HFFc6 (cell line): ENCODE results near the gene DGUOK. TPM values are rescaled to one million over a fixed set of nuclear protein-coding genes. Genes with fewer than 3 reads are reported as not detected.
A peak's percentile ranks its signal among the peaks of the same experiment; 100 is the strongest.

Experiments
- DNase-seq: peaks from one replicate; pipeline ENCODE4 v3.0.0-alpha.2; 2018
- H3K27ac Mint-ChIP-seq: 2 replicates; pipeline ENCODE4 v1.8.0; 2020; ENCODE audit warnings: mild to moderate bottlenecking, mixed read lengths
- H3K27me3 Mint-ChIP-seq: 2 replicates; pipeline ENCODE4 v1.8.0; 2021; ENCODE audit warnings: mild to moderate bottlenecking, moderate library complexity, mixed read lengths; ENCODE audit not compliant: insufficient read depth
- H3K36me3 Mint-ChIP-seq: 2 replicates; pipeline ENCODE4 v1.8.0; 2021; ENCODE audit warnings: low read depth, mixed read lengths
- H3K4me1 Mint-ChIP-seq: 2 replicates; pipeline ENCODE4 v1.8.0; 2020; ENCODE audit warnings: low read depth, mixed read lengths
- H3K4me3 Mint-ChIP-seq: 2 replicates; pipeline ENCODE4 v1.8.0; 2020; ENCODE audit warnings: mild to moderate bottlenecking, moderate library complexity, mixed read lengths
- H3K9me3 Mint-ChIP-seq: 2 replicates; pipeline ENCODE4 v1.8.0; 2020; ENCODE audit warnings: mild to moderate bottlenecking, mixed read lengths
- total RNA-seq, 6 experiments: library from RNA; stranded (reverse); fragmentation: NEBNext Ultra II Directional; extraction: Animal tissue kit (Norgen Biotek cat#: 25700); gene quantifications; 2 replicates in 1 of 6; 3 replicates in 5 of 6; pipeline ENCODE4 v1.2.3, GENCODE V29; 2021
- TF ChIP-seq, protein P1 (sequence below): fragments of 200-600 bp; sonication (generic); IDR thresholded peaks from 2 replicates; pipeline ENCODE4 v1.5.0; 2021; ENCODE audit warnings: antibody characterized with exemption, mild to moderate bottlenecking

DGUOK gene
- total RNA-seq, 6 experiments from 2014 or later, result 63.2 to 73.3 (median 69.3) TPM

- TF ChIP-seq, protein P1, sequence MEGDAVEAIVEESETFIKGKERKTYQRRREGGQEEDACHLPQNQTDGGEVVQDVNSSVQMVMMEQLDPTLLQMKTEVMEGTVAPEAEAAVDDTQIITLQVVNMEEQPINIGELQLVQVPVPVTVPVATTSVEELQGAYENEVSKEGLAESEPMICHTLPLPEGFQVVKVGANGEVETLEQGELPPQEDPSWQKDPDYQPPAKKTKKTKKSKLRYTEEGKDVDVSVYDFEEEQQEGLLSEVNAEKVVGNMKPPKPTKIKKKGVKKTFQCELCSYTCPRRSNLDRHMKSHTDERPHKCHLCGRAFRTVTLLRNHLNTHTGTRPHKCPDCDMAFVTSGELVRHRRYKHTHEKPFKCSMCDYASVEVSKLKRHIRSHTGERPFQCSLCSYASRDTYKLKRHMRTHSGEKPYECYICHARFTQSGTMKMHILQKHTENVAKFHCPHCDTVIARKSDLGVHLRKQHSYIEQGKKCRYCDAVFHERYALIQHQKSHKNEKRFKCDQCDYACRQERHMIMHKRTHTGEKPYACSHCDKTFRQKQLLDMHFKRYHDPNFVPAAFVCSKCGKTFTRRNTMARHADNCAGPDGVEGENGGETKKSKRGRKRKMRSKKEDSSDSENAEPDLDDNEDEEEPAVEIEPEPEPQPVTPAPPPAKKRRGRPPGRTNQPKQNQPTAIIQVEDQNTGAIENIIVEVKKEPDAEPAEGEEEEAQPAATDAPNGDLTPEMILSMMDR, result no peak
- no peak for DNase-seq
- Mint-ChIP-seq H3K4me3 (no peak overlapping the region), H3K9me3 (no peaks in the 10 kb centered on the region), H3K36me3 (no peaks in the 10 kb centered on the region), H3K27ac (no peak overlapping the region), H3K27me3 (peaks cover 11% of the 10 kb centered on the region), H3K4me1 (peaks cover 21% of the 10 kb centered on the region)
These were observed 43.6 kb downstream of the DGUOK start for GRCh38 chr2:73970141-73970803.

- peaks cover 21% of the 10 kb centered on the region for H3K4me1 Mint-ChIP-seq
- H3K4me3 Mint-ChIP-seq, result no peak overlapping the region
- H3K36me3 Mint-ChIP-seq, result no peaks in the 10 kb centered on the region
- H3K9me3 Mint-ChIP-seq, result no peaks in the 10 kb centered on the region
- peaks cover 11% of the 10 kb centered on the region for H3K27me3 Mint-ChIP-seq
- no peak for DNase-seq
- TF ChIP-seq, protein P1, result no peak
- no peak overlapping the region for H3K27ac Mint-ChIP-seq
These were observed 44.3 kb downstream of the DGUOK start for GRCh38 chr2:73970850-73971471.

DNA sequence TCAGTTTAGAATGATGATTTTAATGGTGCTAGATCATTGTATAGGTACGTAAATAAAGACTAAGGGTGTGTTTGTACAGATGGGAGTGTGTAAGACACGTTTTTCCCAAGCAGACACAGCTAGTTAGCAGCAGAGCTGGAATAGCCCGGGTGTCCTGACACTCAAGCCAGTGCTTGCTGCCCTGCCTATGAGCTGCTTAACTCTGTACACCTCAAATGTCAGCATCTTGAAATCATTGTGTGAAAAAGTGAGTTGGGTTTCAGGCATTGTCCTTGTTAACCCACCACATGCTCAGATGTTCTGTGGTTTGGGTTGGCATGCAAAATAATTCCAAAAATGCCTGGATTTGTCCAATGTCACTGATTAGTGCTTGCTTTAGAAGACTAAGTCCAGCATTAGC lies 45.0 kb downstream of the DGUOK start:
- Mint-ChIP-seq H3K4me3 (no peak overlapping the region), H3K36me3 (no peaks in the 10 kb centered on the region), H3K4me1 (peaks cover 21% of the 10 kb centered on the region), H3K27me3 (peaks cover 11% of the 10 kb centered on the region), H3K9me3 (no peaks in the 10 kb centered on the region), H3K27ac (no peak overlapping the region)
- TF ChIP-seq, protein P1, result no peak
- peak; percentile 6 for DNase-seq

DNA sequence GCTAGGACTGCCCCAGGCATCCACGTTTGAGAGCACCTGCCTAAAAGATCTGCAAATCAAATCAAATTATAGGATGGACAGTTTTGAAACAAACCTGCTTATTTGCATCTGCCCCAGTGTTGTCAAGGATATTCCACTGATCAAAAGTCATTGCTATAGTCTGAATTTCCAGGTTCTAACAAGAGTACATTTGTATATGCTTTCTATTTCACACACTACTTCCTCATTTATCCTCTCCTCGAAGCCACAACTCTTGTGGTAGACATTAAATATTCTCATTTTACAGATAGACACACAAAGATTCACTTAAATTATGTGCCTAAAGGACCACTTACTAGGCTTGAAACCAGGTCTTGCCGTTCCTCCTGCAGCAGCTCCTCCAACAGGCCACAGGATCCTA lies 46.2 kb downstream of the DGUOK start:
- Mint-ChIP-seq H3K27me3 (peaks cover 11% of the 10 kb centered on the region), H3K27ac (no peak overlapping the region), H3K4me1 (peaks cover 21% of the 10 kb centered on the region), H3K36me3 (no peaks in the 10 kb centered on the region), H3K4me3 (no peak overlapping the region), H3K9me3 (no peaks in the 10 kb centered on the region)
- TF ChIP-seq, protein P1, result no peak
- DNase-seq, result no peak

DNA sequence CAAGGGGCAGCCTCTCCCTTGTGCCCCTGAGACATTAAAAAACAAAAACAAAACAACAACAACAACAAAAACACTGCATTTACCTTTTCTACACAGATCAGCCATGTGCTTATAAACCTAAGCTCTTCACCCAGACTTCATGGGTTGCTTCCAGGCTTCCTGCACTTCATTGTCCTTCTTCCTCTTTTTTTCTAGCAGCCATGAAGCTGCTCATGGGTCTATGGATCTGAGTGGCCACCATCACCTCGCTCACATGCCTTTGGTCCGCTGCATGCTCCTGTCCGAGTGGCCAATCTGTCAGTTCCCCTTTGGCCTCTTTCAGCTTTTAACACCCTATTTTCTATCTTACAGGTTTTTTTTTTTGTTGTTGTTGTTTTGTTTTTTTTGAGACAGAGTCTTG lies 49.1 kb downstream of the DGUOK start:
- peaks cover 7% of the 10 kb centered on the region; the same call in 1 of the 2 replicates for H3K27me3 Mint-ChIP-seq
- H3K27ac Mint-ChIP-seq, result no peak overlapping the region
- H3K4me3 Mint-ChIP-seq, result no peak overlapping the region
- no peaks in the 10 kb centered on the region for H3K36me3 Mint-ChIP-seq
- TF ChIP-seq, protein P1, result no peak
- DNase-seq, result no peak
- no peaks in the 10 kb centered on the region for H3K9me3 Mint-ChIP-seq
- peaks cover 34% of the 10 kb centered on the region for H3K4me1 Mint-ChIP-seq
